Vagina (tissue), 2 donors: ENCODE data around the gene COL18A1. TPM values are rescaled to one million over a fixed set of nuclear protein-coding genes. Genes with fewer than 3 reads are reported as not detected.

Source experiments
- DNase-seq, 2 donors: peaks; one replicate each; pipeline ENCODE4 v3.0.0-alpha.2; 2017; ENCODE audit errors: extremely low spot score in 2 of 2
- H3K27ac ChIP-seq: fragments of 200-600 bp; sonication (generic); one replicate; pipeline ENCODE4 v1.5.1; 2019
- H3K27me3 ChIP-seq: fragments of 200-600 bp; sonication (generic); one replicate; pipeline ENCODE4 v1.5.1; 2019
- H3K36me3 ChIP-seq, 2 donors: fragments of 200-600 bp; sonication (generic); one replicate each; pipeline ENCODE4 v1.5.1; 2017 to 2019
- H3K4me1 ChIP-seq: fragments of 200-600 bp; sonication (generic); one replicate; pipeline ENCODE4 v1.5.1; 2019
- H3K4me3 ChIP-seq, 2 donors: fragments of 200-600 bp; sonication (generic); 1 replicate in 1 of 2; 2 replicates in 1 of 2; pipeline ENCODE4 v1.5.1; 2016 to 2019
- H3K9me3 ChIP-seq: fragments of 200-600 bp; sonication (generic); one replicate; pipeline ENCODE4 v1.5.1; 2019
- CTCF ChIP-seq, 3 experiments: fragments of 450-650 bp in 2 of 3; fragments of 200-600 bp in 1 of 3; sonication (generic) in 1 of 3; IDR thresholded peaks; one replicate each; pipeline ENCODE4 v1.5.1; 2017 to 2019; ENCODE audit warnings: antibody characterized with exemption in 3 of 3, mild to moderate bottlenecking in 2 of 3, moderate library complexity in 2 of 3
- POLR2A ChIP-seq, 2 donors: fragments of 450-650 bp; IDR thresholded peaks; one replicate each; pipeline ENCODE4 v1.6.1; 2017; ENCODE audit warnings: antibody characterized with exemption in 2 of 2, mild to moderate bottlenecking in 2 of 2, moderate library complexity in 2 of 2
- POLR2AphosphoS5 ChIP-seq, 2 donors: sonication (generic); formaldehyde crosslinking; IDR thresholded peaks; one replicate each; pipeline ENCODE4 v1.9.0; 2017; ENCODE audit warnings: antibody characterized with exemption in 2 of 2, mild to moderate bottlenecking in 2 of 2, low read depth in 1 of 2; ENCODE audit not compliant: insufficient read depth in 1 of 2
- intact Hi-C: fragments of 100-400 bp; cut with DNase I; formaldehyde crosslinking; loops from one replicate; pipeline ENCODE4 v1.15.1; 2023
- total RNA-seq: library from RNA; depleted of rRNA; stranded (reverse); fragments of >200 nt; gene quantifications from one replicate; pipeline ENCODE4 v1.2.3, GENCODE V29; 2016

COL18A1 gene
- total RNA-seq, 1 donor from 2014 or later = 86.7 TPM

GRCh38 chr21:45412491-45412890 lies 7.5 kb downstream of the COL18A1 start:
- no peak for DNase-seq
- Histone ChIP-seq H3K27ac (no peak overlapping the region), H3K9me3 (no peaks in the 10 kb centered on the region), H3K4me3 (no peak overlapping the region), H3K27me3 (no peaks in the 10 kb centered on the region), H3K4me1 (peaks cover 69% of the 10 kb centered on the region), H3K36me3 (no peaks in the 10 kb centered on the region)
- intact Hi-C loops = no loop called here
- no peak for TF ChIP-seq POLR2A (IDR thresholded peaks at IDR 0.05)
- no peak for TF ChIP-seq CTCF (IDR thresholded peaks at IDR 0.05)
- TF ChIP-seq POLR2AphosphoS5 (IDR thresholded peaks at IDR 0.05; ENCODE audit: insufficient read depth in 1 of 2, low read depth in 1 of 2) = no peak

GRCh38 chr21:45412909-45413611 lies 8.1 kb downstream of the COL18A1 start:
- Histone ChIP-seq H3K27me3 (no peaks in the 10 kb centered on the region), H3K4me1 (peaks cover 69% of the 10 kb centered on the region), H3K27ac (no peak overlapping the region), H3K36me3 (no peaks in the 10 kb centered on the region), H3K9me3 (no peaks in the 10 kb centered on the region), H3K4me3 (no peak overlapping the region)
- intact Hi-C loops = no loop called here
- DNase-seq = no peak
- TF ChIP-seq POLR2A (IDR thresholded peaks at IDR 0.05) (no peak), POLR2AphosphoS5 (IDR thresholded peaks at IDR 0.05; ENCODE audit: insufficient read depth in 1 of 2, low read depth in 1 of 2) (no peak), CTCF (IDR thresholded peaks at IDR 0.05) (no peak)

GRCh38 chr21:45413922-45414321 lies 9.0 kb downstream of the COL18A1 start:
- DNase-seq = no peak
- Histone ChIP-seq H3K4me3 (no peak overlapping the region), H3K4me1 (peaks cover 69% of the 10 kb centered on the region), H3K9me3 (no peaks in the 10 kb centered on the region), H3K27ac (no peak overlapping the region), H3K27me3 (no peaks in the 10 kb centered on the region), H3K36me3 (no peaks in the 10 kb centered on the region)
- TF ChIP-seq CTCF (IDR thresholded peaks at IDR 0.05) (no peak), POLR2AphosphoS5 (IDR thresholded peaks at IDR 0.05; ENCODE audit: insufficient read depth in 1 of 2, low read depth in 1 of 2) (no peak), POLR2A (IDR thresholded peaks at IDR 0.05) (no peak)
- intact Hi-C loops = no loop called here

GRCh38 chr21:45414396-45415187 lies 9.6 kb downstream of the COL18A1 start:
- TF ChIP-seq POLR2A (IDR thresholded peaks at IDR 0.05) (no peak), CTCF (IDR thresholded peaks at IDR 0.05) (no peak), POLR2AphosphoS5 (IDR thresholded peaks at IDR 0.05; ENCODE audit: insufficient read depth in 1 of 2, low read depth in 1 of 2) (no peak)
- Histone ChIP-seq H3K27me3 (no peaks in the 10 kb centered on the region), H3K27ac (no peak overlapping the region), H3K36me3 (no peaks in the 10 kb centered on the region), H3K9me3 (no peaks in the 10 kb centered on the region), H3K4me1 (peaks cover 67% of the 10 kb centered on the region), H3K4me3 (no peak overlapping the region)
- no peak for DNase-seq
- intact Hi-C loops = no loop called here
